Mesenchymal stem cell (in vitro differentiated cells and primary cell): ENCODE measurements around the gene F8.
A peak's percentile ranks its signal among the peaks of the same experiment; 100 is the strongest.

Experiments
- DNase-seq: peaks from one replicate; pipeline ENCODE4 v3.0.0-alpha.2; 2013
- H2AFZ ChIP-seq: one replicate; pipeline ENCODE4 v1.6.1; 2013; ENCODE audit warnings: low read depth, mild to moderate bottlenecking, control low read depth, inconsistent platforms, low read length, moderate library complexity
- H2AK5ac ChIP-seq: 2 replicates; pipeline ENCODE4 v1.6.1; 2013; ENCODE audit warnings: low read length, moderate library complexity, mild to moderate bottlenecking, inconsistent platforms; ENCODE audit not compliant: severe bottlenecking
- H2BK120ac ChIP-seq: one replicate; pipeline ENCODE4 v1.6.1; 2013; ENCODE audit warnings: low read depth, mild to moderate bottlenecking, inconsistent platforms, low read length, moderate library complexity
- H2BK12ac ChIP-seq, 2 experiments: one replicate each; pipeline ENCODE4 v1.6.1; 2013; ENCODE audit warnings: inconsistent platforms in 2 of 2, low read length in 2 of 2, mild to moderate bottlenecking in 2 of 2, moderate library complexity in 2 of 2, control low read depth in 1 of 2
- H2BK15ac ChIP-seq: one replicate; pipeline ENCODE4 v1.6.1; 2013; ENCODE audit warnings: mild to moderate bottlenecking, low read depth, inconsistent platforms; ENCODE audit not compliant: poor library complexity, severe bottlenecking
- H2BK5ac ChIP-seq: 2 replicates; pipeline ENCODE4 v1.6.1; 2013; ENCODE audit warnings: low read depth, mild to moderate bottlenecking, low read length, control low read depth, inconsistent platforms; ENCODE audit not compliant: poor library complexity, severe bottlenecking
- H3K14ac ChIP-seq, 2 experiments: one replicate each; pipeline ENCODE4 v1.6.1; 2013; ENCODE audit warnings: inconsistent platforms in 2 of 2, low read length in 2 of 2, control low read depth in 1 of 2, mild to moderate bottlenecking in 1 of 2, moderate library complexity in 1 of 2
- H3K18ac ChIP-seq, 2 experiments: one replicate each; pipeline ENCODE4 v1.6.1; 2013; ENCODE audit warnings: inconsistent platforms in 2 of 2, low read length in 2 of 2, control low read depth in 1 of 2, low read depth in 1 of 2, mild to moderate bottlenecking in 1 of 2
- H3K23ac ChIP-seq, 2 experiments: one replicate each; pipeline ENCODE4 v1.6.1; 2013; ENCODE audit warnings: inconsistent platforms in 2 of 2, low read length in 2 of 2, mild to moderate bottlenecking in 2 of 2, moderate library complexity in 2 of 2, control low read depth in 1 of 2
- H3K27ac ChIP-seq: 2 replicates; pipeline ENCODE4 v1.5.1; 2013; ENCODE audit warnings: mild to moderate bottlenecking, moderate library complexity, low read length, control low read depth, inconsistent platforms; ENCODE audit not compliant: poor library complexity, severe bottlenecking
- H3K27me3 ChIP-seq, 2 experiments: 2 replicates each; pipeline versions ENCODE4 v1.6.1 to v1.7.0; 2013; ENCODE audit warnings: low read length in 2 of 2, mild to moderate bottlenecking in 2 of 2, moderate library complexity in 2 of 2, control low read depth in 1 of 2, inconsistent platforms in 1 of 2; ENCODE audit not compliant: control insufficient read depth in 1 of 2, insufficient read depth in 1 of 2
- H3K36me3 ChIP-seq, 2 experiments: 2 replicates each; pipeline versions ENCODE4 v1.6.1 to v1.7.0; 2013; ENCODE audit warnings: low read length in 2 of 2, control low read depth in 1 of 2, inconsistent platforms in 1 of 2, low read depth in 1 of 2, mild to moderate bottlenecking in 1 of 2; ENCODE audit not compliant: insufficient read depth in 2 of 2, control insufficient read depth in 1 of 2
- H3K4ac ChIP-seq, 2 experiments: one replicate each; pipeline ENCODE4 v1.6.1; 2013; ENCODE audit warnings: inconsistent platforms in 2 of 2, low read length in 2 of 2, mild to moderate bottlenecking in 2 of 2, moderate library complexity in 2 of 2, control low read depth in 1 of 2, low read depth in 1 of 2
- H3K4me1 ChIP-seq: 2 replicates; pipeline ENCODE4 v1.6.1; 2013; ENCODE audit warnings: low read depth, low read length, control low read depth; ENCODE audit not compliant: control insufficient read depth, insufficient read depth
- H3K4me2 ChIP-seq: 2 replicates; pipeline ENCODE4 v1.6.1; 2013; ENCODE audit warnings: low read length, mild to moderate bottlenecking, inconsistent platforms; ENCODE audit not compliant: poor library complexity, severe bottlenecking
- H3K4me3 ChIP-seq, 2 experiments: 2 replicates each; pipeline versions ENCODE4 v1.5.1 to v1.7.0; 2013; ENCODE audit warnings: low read length in 2 of 2, mild to moderate bottlenecking in 2 of 2, control low read depth in 1 of 2, low read depth in 1 of 2; ENCODE audit not compliant: insufficient read depth in 1 of 2
- H3K79me1 ChIP-seq: replicated peaks from 2 replicates; pipeline ENCODE4 v1.6.1; 2013; ENCODE audit warnings: mild to moderate bottlenecking, control low read depth, low read length, inconsistent platforms; ENCODE audit not compliant: poor library complexity, severe bottlenecking
- H3K9ac ChIP-seq: 2 replicates; pipeline ENCODE4 v1.7.0; 2013; ENCODE audit warnings: mild to moderate bottlenecking, low read length, moderate library complexity
- H3K9me3 ChIP-seq: 2 replicates; pipeline ENCODE4 v1.7.0; 2013; ENCODE audit warnings: mild to moderate bottlenecking, low read length; ENCODE audit not compliant: control insufficient read depth
- H4K8ac ChIP-seq: one replicate; pipeline ENCODE4 v1.6.1; 2013; ENCODE audit warnings: inconsistent platforms, mild to moderate bottlenecking, low read length, moderate library complexity
- H4K91ac ChIP-seq: one replicate; pipeline ENCODE4 v1.6.1; 2013; ENCODE audit warnings: mild to moderate bottlenecking, low read length, inconsistent platforms
- WGBS: methylation state at CpG from one replicate; pipeline ENCODE4 v1.1.7; 2013; ENCODE audit warnings: mixed read lengths; 5-methylcytosine and 5-hydroxymethylcytosine counted together

The F8 gene

DNA sequence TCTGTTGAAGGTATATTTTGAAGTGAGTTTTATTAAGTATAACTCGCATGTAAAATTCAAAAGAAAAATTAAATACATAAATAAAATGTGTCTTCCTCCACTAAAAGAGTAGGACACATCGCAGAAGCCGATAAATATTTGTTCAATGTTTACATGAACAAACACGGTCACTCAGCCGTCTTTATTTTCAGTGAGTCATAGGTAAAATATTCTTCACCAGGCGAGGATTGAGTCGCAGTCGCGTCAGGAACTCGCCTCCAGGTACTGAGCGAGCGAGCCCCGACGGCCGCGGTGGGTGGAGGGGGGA is 3.9 kb upstream of the F8 start:
- peak overlapping the region; percentile 72 to 80 for H3K4me3 ChIP-seq
- no peak overlapping the region for H2AK5ac ChIP-seq
- H3K79me1 ChIP-seq = no peaks in the 10 kb centered on the region
- no peak overlapping the region for H3K23ac ChIP-seq
- no peak overlapping the region for H2AFZ ChIP-seq
- no peak overlapping the region for H4K8ac ChIP-seq
- peak overlapping the region; percentile 94 for H3K9ac ChIP-seq
- H3K9me3 ChIP-seq = no peaks in the 10 kb centered on the region
- peak overlapping the region; percentile 64 for H3K27ac ChIP-seq
- no peak overlapping the region for H2BK15ac ChIP-seq
- no peak overlapping the region for H3K18ac ChIP-seq
- no peak overlapping the region for H3K4me2 ChIP-seq
- no peak overlapping the region for H4K91ac ChIP-seq
- 2% methylated on average over 8 of the region's 16 CpGs for WGBS
- H3K36me3 ChIP-seq = no peaks in the 10 kb centered on the region
- H3K4ac ChIP-seq = no peak overlapping the region
- no peak overlapping the region for H2BK5ac ChIP-seq
- DNase-seq = no peak
- no peaks in the 10 kb centered on the region for H3K4me1 ChIP-seq
- no peak overlapping the region for H2BK12ac ChIP-seq
- no peaks in the 10 kb centered on the region for H3K27me3 ChIP-seq
- H3K14ac ChIP-seq = no peak overlapping the region
- H2BK120ac ChIP-seq = no peak overlapping the region

DNA sequence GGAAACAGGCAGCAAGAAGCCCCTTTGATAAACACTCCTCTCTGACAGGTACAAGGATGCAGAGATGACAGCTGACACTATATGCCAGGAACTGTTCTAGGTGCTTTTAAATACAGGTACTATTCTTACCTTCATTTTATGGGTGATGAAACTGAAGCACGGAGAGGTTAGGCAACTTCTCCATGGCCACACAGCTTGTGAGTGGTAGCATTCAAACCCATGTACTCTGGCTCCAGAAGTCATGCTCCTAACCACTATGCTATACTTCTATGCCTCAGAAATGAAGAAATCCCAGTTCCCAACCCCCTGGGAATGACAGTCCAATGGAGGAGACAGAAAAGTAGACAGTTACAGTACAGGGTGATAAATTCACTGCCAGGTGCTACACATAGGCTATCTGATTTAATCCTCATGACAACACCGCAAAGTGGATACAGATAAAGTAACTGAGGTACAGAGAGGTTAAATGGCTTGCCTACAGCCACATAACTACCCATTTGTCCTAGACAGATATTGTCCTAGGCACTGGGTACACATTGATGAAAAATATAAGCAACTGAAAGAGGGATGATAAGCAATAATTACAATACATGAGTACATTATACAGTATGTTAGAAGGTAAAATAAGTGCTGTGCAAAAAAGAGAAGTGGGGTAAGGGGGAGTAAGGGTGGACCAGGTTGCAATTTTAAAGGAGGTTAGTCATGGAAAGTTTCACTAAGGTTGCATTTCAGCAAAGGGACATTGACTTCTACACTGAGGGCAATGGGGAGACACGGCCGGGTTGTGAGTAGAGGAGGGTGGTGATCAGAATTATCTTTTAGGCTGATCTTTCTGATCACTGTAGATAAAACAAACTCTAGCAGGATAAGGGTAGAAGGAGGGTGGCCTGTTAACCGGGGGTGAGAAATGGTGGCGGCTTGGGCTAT is 1.6 kb upstream of the F8 start:
- Histone ChIP-seq H2AFZ (no peak overlapping the region), H3K9me3 (no peaks in the 10 kb centered on the region), H2BK15ac (no peak overlapping the region), H3K14ac (no peak overlapping the region), H3K4me2 (no peak overlapping the region), H3K4me3 (no peak overlapping the region), H2AK5ac (no peak overlapping the region), H4K8ac (no peak overlapping the region), H3K27ac (no peak overlapping the region), H2BK5ac (no peak overlapping the region), H3K27me3 (no peaks in the 10 kb centered on the region), H3K4ac (no peak overlapping the region), H3K9ac (no peak overlapping the region), H2BK12ac (no peak overlapping the region), H2BK120ac (no peak overlapping the region), H3K4me1 (no peaks in the 10 kb centered on the region), H3K18ac (no peak overlapping the region), H3K23ac (no peak overlapping the region), H3K36me3 (no peaks in the 10 kb centered on the region), H4K91ac (no peak overlapping the region), H3K79me1 (no peaks in the 10 kb centered on the region)
- WGBS = 90% methylated on average over 4 of the region's 6 CpGs
- DNase-seq = no peak

DNA sequence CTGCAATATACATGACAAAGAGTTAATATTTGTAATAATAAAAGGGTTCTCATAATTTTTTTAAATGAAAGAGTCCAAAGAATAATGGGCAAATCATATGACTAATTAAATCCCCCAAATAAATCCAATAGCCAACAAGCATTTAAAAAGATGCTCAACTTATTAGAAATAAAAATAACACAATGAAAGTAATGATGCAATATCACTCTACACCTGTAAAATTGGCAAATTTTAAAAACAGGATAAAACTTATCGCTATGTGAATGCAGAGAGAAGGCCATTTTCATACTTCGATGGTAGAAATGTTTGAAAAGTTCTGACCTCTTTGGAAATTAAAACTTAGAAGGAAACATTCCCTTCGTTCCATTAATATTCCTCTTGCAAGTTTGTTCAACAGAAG is 1.9 kb downstream of the F8 start:
- Histone ChIP-seq H3K36me3 (no peaks in the 10 kb centered on the region), H3K27me3 (no peaks in the 10 kb centered on the region), H3K4me2 (no peak overlapping the region), H2BK120ac (no peak overlapping the region), H3K79me1 (no peaks in the 10 kb centered on the region), H3K4me3 (no peak overlapping the region), H2AFZ (no peak overlapping the region), H3K4me1 (no peaks in the 10 kb centered on the region), H3K14ac (no peak overlapping the region), H3K27ac (no peak overlapping the region), H3K9me3 (no peaks in the 10 kb centered on the region), H2BK12ac (no peak overlapping the region), H4K8ac (no peak overlapping the region), H3K4ac (no peak overlapping the region), H3K9ac (no peak overlapping the region), H4K91ac (no peak overlapping the region), H3K18ac (no peak overlapping the region), H3K23ac (no peak overlapping the region), H2AK5ac (no peak overlapping the region), H2BK15ac (no peak overlapping the region), H2BK5ac (no peak overlapping the region)
- DNase-seq = no peak
- WGBS = no CpG with 5 or more reads among the region's 3 CpGs

DNA sequence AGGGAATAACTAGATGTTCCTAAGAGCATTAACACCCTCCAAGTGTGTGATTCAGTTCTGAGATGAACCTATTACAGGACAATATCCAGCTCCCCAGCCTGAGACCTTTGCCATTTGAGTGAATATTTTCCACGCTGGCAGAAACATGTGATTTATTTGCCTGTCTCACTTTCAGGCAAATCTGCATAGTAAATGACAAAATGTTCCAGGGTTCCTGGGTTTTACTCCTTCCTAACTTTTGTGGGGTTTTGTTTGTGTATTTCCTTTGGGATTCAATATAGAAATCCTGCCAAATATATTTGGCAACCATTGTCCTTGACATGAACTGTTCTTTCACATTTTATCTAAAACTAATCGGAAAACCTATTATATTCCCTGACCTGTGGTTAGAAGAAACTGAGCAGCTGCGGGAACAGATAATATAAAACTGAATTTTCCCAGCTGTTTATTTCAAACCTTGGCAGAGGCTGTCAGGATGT is 12.5 kb downstream of the F8 start:
- Histone ChIP-seq H4K8ac (no peak overlapping the region), H3K36me3 (no peaks in the 10 kb centered on the region), H2BK15ac (no peak overlapping the region), H3K14ac (no peak overlapping the region), H3K27me3 (no peaks in the 10 kb centered on the region), H3K4me2 (no peak overlapping the region), H3K18ac (no peak overlapping the region), H3K79me1 (no peaks in the 10 kb centered on the region), H2BK12ac (no peak overlapping the region), H3K4me1 (no peaks in the 10 kb centered on the region), H3K9me3 (no peaks in the 10 kb centered on the region), H2AFZ (no peak overlapping the region), H2BK5ac (no peak overlapping the region), H4K91ac (no peak overlapping the region), H3K4me3 (no peak overlapping the region), H3K9ac (no peak overlapping the region), H3K23ac (no peak overlapping the region), H3K27ac (no peak overlapping the region), H2BK120ac (no peak overlapping the region), H3K4ac (no peak overlapping the region), H2AK5ac (no peak overlapping the region)
- no peak for DNase-seq
- WGBS = 100% methylated on average over 2 of the region's 3 CpGs
